HG02623 (cell line): Measurements from ENCODE around the gene TOPORS.
"Not testable (repeated sequence)": the region's sequence is repeated elsewhere in the genome, so short reads cannot be mapped to it uniquely, and the experiment has no call there.

Experiments
- ATAC-seq: cut with Tn5 transposase; IDR thresholded peaks from one replicate; pipeline ENCODE4 v1.9.1; 2021; ENCODE audit warnings: moderate library complexity; ENCODE audit not compliant: unreplicated experiment

TOPORS gene

DNA sequence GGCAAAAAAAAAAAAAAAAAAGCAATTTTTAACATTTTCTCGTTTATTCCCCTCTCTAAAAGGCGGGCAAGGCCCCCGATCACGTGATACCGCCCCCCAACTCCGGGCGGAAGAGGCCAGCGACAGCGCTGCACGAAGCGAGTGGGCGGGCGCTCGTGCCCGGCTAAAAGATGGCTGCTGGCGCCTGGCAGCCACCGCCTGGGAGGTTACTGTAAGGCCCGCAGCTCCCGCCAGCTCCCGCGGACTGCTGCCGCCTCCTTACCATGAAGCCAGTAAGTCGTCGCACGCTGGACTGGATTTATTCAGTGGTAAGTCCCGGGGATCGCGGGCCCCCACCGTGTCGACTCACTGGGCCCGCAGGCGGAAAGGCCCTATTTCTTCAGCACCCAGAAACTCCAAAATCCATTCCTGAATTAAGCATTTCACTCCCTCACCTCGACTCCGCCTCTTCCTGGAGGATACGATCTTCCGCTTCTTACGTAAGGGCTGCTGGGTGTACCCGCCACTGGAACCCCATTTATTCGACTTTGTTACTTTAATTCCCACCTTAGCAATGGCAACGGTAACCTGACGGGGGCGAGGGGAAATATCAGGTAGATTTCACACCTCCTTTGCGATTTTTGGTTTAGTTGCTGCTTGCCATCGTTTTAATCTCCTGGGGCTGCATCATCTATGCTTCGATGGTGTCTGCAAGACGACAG lies at the start of gene TOPORS, which contains the start of gene SMIM27:
TSS of gene TOPORS (minus strand) at position 415 of the 701 bp plus-strand sequence. CDS start at position 265, 150 bp downstream.
TSS of gene SMIM27 (plus strand) at position 156 of the 701 bp plus-strand sequence. CDS start at position 264, 108 bp downstream.
- ATAC-seq, result peak; percentile 64

DNA sequence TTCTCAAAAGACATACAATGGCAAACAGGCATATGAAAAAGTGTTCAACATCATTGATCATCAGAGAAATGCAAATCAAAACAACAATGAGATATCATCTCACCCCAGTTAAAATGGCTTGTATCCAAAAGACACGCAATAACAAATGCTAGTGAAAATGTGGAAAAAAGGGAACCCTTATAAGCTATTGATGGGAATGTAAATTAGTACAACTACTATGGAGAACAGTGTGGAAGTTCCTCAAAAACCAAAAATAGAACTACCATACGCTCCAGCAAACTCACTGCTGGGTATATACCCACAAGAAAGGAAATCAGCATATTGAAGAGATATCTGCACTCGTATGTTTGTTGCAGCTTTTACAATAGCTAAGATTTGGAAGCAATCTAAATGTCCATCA lies 46.6 kb upstream of the TOPORS start:
- not testable (repeated sequence) for ATAC-seq

DNA sequence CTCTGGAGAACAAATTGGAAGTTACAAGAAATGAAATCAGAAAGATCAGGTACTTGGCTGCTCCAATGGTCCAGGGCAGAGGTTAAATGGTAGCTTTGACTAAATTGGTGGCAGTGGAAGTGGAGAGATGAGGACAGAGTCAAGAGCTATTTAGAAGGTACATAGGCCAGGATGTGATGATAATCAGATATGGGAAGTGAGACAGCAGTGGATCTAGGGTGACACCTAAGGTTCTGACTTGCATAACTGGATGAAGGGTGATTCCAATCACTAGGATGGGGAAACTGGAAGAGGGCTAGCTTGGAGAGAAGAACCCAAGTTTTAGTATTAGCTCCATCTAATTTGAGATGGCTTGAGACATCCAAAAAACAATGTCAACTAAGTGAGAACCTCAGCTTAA lies 44.5 kb upstream of the TOPORS start:
- ATAC-seq, result no peak

DNA sequence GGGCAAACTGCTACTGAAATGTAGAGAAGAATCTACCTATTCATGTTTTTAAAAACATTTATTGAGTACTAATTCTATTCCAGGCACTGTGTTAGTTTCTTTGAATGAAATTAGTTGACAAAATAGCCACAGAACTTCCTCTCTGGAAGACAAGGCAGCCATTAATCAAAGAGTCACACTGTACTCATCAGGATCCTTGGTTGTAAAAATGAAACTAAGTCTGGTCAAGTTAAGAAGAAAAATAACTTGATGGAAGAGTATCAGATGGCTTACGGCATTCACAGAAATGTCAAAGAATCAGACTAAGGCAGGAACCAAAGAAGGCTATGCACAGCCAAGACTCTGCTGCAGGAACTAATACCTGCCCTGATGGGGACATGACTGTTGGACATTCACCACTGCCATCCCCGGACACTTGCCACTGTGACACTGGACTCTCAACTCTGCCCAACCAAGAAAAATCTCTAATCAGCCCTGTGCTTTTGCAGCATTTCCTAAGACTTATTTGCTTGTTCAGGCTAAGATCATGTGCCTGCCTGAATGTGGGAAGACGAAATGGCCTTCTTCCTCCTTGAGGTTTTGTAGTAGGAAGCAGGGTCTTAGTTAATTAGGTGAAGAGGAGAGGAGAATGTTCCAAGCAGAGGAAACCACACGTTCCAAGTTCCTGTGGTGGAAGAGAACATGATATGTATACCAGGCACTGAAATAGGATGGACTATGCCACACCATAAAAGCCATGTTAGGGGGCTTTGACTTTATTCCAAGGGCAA lies 43.9 kb upstream of the TOPORS start:
- no peak for ATAC-seq

DNA sequence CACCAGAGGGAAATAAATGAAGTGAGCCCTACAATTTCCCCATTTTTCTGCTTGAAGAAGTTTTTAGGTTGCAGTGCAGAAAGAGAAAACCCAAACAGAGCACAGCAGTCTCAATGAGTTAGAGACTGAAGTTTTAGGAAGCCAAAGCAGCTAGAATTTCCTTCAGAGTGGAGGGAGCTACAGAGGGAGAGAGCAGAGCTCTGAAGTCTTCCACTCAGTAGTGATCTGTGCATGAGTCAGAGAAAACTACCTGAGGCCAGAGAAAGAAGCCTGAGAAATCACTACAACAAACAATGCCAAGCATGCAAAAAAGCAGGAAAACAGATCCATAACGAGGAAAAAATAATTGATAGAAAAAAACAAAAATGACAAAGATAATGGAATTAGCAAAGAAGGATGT lies 38.5 kb upstream of the TOPORS start:
- no peak for ATAC-seq

DNA sequence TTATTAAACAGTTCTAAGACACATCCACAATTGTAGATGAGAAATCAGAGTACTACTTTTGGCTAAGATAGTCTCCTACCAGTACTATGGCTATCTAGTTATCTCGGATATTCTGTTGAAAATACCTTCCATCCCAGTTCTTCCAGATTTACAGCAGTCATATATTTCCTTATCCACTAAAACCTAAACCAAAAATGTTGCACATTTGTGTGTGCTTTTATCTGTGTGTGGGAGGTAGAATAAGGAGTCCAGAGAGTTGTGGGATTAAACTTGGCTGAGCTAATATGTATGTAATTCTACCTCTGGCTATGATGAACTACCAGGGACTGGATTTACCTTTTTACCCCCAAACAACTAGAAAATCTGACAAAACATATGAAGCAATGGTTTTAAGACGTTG lies 38.1 kb upstream of the TOPORS start:
- no peak for ATAC-seq

DNA sequence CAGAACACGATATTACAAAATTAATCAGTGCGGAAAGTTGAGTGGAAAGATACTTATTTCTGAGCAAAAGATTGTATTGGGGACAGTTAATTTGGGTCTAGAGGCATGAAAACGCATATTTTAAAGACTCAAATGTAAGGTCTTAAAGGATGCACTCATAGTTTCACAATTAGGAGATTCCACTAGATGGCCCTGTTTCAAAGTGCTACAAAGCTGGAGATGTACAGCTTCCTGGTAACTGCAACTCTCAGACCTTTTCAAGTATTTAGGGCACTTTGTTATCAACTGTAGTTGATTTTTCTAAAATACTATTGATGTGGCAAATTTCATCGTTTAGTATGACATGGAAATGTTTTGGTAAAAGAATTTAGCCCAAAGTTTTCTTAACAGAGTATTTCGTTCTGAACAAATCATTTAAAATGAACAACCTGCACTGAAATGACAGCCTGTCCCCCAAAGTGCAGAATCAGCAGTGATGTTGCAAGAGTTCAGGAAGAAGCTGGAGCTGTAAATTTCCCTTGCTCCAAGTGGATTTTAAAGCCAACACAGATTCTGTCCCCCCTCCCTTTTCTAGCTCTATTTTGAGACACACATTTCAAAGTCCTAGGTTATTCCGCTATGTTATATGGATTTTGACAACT lies 36.8 kb upstream of the TOPORS start:
- ATAC-seq, result peak; percentile 55

DNA sequence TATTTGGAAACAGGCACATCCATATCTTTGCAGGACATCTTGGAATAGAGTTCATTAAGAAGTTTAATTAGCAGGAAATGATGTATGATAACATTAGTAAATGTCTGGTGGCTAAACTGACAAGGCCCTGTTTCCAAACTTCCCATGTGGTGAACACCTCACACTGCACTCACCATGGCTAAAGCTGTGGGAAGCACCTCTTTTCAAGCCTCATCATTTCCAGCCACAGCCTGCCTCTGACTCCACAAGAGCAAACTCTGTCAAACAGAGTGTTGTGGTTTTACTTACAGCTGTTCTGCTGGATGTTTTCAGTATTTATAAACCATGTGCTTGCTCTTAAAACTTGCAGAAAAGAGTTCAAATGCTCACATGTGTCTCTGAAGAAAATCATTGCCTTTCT lies 35.5 kb upstream of the TOPORS start:
- peak; percentile 50 for ATAC-seq

DNA sequence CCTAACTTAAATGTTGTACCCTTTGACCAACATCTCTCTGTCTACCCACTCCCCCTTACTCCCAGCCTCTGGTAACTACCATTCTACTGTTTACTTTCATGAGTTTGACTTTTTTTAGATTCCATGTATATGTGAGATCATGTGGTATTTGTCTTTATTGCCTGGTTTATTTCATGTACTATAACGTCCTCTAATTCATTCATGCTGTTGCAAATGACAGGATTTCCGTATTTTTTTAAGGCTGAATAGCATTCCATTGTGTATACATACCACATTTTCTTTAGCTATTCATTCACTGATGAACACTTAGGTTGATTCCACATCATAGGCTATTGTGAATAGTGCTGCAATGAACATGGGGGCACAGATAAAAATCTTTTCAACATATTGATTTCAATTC lies 32.4 kb upstream of the TOPORS start:
- ATAC-seq, result no peak

DNA sequence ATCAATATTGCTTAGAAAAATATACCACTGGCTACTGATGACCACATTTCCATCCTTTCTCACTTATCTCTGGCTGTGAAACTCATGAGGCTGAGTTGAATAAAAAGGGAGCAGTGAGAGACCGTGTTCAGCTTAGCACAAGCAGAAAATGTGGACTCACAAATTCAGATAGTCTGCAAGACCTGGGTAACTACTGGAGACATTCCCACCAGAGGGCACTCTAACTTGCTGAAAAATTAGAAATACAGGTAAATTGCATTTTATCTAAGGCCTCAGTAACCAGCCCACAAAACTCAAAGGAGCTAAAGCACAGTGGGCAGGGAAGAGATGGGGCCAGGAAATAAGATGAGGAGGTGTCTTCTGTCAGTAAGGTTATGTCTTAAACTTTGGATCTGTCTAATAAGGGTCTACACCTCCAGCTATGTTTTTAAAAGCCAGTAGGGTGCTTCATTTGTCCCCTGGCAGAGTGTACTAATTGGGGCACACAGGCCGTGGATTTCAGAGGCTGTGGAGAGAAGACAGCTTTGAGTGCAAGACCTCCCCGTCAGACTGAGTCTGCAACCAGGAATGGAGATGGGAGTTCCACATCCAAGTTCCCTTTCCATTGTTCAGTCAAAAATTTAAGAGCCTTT lies 29.2 kb upstream of the TOPORS start:
- ATAC-seq, result no peak

DNA sequence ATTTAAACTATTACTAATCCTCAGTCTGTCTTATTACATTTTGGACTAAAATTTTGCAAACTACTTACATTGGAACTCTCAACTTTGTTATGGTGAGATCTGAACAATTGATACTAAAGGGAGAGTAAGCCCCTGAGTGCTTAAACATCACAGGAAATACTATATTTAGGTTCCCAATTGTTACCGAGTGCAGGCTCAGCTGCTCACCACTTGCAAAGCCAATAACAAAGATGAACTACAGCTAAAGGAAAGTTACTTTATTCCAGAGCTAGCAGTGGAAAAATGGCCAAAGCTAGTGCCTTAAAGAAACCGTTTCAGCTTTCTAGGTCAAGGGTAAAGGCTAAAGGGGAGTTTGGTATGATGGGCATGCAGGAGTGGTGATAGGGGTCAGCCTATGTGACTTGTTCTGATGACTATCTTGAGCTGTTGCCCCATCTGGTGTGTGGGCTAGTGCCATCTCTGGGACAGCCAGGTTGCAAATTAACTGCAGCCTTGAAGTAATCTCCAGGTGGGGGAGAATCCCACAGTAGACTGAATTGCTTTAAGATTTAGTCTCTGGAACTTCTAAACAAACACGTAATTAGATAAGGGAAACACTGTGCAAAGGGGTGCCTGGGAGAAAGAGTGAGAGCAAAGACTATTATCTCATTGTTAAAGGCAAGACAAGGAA lies 28.4 kb upstream of the TOPORS start:
- ATAC-seq, result no peak

DNA sequence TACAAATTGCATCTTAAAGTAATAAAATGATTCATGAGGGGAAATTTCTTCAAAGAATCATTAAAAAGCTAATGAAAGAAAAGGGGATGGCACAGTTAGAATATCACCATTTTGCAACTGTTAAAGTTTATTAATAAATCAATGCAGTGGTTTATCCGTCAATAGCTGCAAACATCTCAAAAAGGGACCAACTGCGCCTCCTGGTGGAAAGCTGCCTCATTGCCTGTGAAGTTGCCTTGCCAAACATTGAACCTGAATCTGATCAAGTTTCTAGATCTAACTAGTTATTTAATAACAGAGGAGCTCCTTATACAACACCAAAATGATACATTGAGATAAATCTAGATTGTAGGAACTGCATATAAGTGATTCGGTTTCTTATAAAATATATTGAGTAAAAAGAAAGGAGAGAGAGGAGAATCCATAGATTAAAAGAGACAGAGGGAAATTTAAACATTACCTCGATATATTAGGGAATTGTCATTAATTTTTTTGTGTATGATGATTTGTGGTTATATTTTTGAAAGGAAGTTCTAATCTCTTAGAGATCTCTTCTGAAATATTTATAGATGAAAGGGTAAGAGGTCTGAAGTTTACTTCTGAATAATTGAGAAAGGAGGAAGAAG lies 27.4 kb upstream of the TOPORS start:
- no peak for ATAC-seq

DNA sequence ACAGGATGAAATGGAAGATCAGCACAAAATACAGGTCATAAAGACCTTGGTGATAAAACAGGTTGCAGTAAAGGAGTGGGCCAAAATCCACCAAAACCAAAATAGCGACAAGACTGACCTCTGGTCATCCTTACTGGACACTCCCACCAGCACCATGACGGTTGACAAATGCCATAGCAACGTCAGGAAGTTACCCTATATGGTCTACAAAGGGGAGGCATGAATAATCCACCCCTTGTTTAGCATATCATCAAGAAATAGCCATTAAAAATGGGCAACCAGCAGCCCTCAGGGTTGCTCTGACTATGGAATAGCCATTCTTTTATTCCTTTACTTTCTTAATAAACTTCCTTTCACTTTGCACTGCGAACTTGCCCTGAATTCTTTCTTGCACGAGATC lies 26.6 kb upstream of the TOPORS start:
- no peak for ATAC-seq

DNA sequence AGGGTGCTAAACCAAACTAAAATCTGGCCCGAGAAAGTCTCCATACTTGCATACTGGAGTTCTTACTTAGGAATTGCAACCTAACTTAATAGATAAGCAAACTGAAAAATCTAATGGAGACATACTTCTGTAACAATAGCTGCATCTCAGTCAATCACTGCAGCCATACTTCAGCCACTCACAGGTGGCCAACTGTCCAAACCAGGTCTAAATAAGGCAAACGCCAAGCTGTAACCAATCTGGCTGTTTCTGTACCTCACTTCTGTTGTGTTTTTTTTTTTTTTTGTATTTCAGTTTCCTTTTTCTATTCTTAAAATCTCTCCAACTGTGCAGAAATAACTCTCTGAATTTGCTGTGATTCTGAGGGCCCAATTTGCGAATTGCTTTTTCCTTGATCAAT lies 24.9 kb upstream of the TOPORS start:
- ATAC-seq, result no peak

DNA sequence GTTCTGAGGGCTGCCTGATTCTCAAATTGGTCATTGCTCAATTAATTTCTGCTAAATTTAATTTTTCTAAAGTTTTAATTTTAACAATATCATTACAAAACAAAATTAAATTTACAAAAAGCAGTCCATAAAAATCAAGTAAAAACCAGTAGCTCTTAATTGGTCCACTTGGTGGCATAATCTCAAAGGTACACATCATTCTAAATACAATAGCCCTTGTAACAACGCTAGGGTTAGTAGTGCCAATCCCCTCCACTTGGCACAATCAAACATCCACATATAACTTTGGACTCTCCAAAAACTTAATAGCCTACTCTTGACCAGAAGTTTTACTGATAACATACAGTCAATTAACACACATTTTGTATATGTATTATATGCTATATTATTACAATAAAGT lies 22.5 kb upstream of the TOPORS start:
- no peak for ATAC-seq

DNA sequence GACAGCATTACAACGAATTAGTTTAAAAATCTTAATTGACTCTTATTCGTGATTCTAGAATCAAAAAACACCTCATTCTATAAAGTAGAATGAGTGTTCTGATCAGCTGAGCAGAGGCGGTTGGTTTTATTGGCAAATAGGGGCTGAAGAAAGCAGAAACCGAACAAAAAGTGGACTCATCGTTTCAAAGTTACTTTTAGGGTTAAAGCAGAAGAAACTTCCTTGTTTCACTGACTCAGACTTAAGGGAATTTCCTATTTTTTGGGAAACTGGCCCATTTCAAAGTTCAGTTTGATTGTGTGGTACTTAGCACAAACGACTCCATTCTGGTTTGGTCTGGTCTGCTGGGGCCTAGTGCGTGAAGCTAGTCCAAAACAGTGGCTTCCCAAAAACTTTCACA lies 21.4 kb upstream of the TOPORS start:
- ATAC-seq, result no peak

DNA sequence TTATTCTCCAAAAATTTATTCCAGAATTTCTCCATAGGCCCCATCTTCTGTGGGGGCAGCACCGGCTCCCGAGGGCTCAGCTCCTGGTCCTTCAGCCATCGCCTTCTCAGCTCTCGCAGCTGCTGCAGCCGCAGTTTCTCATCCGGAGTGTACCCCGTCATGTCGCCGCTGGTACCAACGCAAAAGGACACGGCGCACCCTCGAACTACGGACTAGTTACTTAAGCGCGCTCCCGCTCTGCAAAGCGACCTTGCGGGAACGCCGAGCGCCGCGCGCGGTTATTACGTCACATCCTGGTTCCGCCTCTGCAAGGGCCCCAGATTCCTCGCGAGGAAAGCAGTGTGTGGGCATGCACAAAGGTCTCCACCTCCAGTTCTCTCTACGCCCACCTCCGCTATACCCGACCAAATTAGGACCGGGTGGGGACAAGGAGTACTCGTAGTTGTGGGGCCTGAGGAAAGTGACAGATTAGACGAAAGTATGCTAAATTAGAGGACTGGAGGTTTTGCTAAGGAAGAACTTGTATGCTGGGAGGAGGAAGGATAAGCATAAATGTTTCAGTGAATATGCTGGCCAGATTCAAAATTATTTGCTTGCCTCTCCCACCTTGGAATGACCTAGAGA lies 20.6 kb upstream of the TOPORS start, which contains the start of gene NDUFB6:
TSS of gene NDUFB6 (minus strand) at position 260 of the 624 bp plus-strand sequence. CDS start at position 161, 99 bp downstream.
- peak; percentile 80 for ATAC-seq

DNA sequence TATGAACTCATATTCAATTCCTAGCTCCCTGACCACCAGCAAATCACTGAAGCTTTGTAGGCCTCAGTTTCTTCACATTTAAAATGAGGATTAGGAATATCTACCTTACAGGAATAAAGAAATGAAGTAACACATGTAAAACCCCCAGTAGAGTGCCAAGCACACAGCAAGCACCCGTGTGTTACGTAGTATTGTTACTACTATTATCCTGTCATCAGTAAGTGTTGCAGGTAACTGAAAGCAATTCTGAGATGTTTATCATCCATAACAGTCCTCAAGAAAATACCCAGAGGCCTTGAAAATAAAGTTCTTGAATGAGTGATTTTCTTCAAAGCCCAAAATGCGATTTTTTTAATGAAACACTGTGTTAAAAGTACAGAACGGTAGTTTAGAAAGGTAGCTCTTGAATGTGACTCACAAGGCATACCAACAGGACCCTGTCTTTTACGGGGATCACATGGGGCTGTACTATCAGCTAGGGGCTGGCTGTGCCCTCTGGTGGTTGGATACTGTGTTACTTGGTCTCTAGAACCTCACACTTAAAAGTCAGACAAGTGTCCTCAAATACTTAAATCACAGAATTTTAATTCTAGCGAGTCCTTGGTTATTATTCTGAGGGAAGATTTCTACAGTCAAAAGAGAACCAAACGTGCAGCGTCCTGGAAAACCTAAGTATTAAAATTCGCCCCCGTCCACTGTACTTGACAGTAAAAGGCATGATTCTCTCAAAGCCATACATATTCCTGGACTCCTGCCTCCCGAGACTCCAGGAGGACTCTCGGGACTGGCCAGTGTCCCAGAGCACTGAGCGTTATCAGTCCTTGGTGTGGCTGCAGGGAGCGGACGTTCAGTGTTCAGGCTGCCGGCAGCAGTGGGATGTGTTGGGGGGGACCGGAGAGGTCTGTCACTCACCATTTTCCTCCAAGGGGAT lies 19.8 kb upstream of the TOPORS start:
- peak; percentile 88 for ATAC-seq

DNA sequence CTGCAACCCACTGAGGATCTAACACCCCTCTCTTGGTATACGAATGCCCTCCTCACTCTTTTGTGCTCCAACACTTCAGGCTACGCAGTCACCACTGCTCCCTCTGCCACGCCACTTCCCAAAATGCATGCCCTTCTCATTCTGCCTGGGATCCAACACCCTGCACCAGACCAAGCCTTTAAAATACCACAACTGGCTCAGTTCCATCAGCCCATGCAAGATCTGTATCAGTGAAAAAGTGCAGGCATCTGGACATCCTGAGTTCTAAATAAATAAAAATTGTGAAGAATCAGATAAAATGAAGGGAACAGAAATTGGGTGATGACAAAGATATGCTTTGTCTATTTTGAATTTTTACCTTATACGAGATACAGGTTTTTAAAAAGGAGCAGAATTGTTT lies 17.9 kb upstream of the TOPORS start:
- ATAC-seq, result no peak
